Right cardiac atrium (tissue), 5 donors: ENCODE measurements around the gene HAVCR2. TPM values are rescaled to one million over a fixed set of nuclear protein-coding genes. Genes with fewer than 3 reads are reported as not detected.
"Not testable (repeated sequence)": the region's sequence is repeated elsewhere in the genome, so short reads cannot be mapped to it uniquely, and the experiment has no call there.

Experiments
- ATAC-seq, 2 donors: fragments of 200-7000 bp; cut with Tn5 transposase; one replicate each; pipeline versions ENCODE4 v1.8.0 to v1.9.1; 2020; ENCODE audit warnings: moderate library complexity in 2 of 2, mild to moderate bottlenecking in 1 of 2
- DNase-seq, 3 donors: peaks; one replicate each; pipeline ENCODE4 v3.0.0-alpha.2; 2020
- H3K27ac ChIP-seq: one replicate; pipeline ENCODE4 v1.5.1; 2013; ENCODE audit warnings: mild to moderate bottlenecking, low read length, control low read depth, moderate library complexity
- H3K27me3 ChIP-seq: one replicate; pipeline ENCODE4 v1.6.1; 2013; ENCODE audit not compliant: control insufficient read depth, insufficient read depth
- H3K4me1 ChIP-seq: one replicate; pipeline ENCODE4 v1.6.1; 2013; ENCODE audit warnings: low read length; ENCODE audit not compliant: control insufficient read depth, insufficient read depth
- H3K4me3 ChIP-seq: one replicate; pipeline ENCODE4 v1.5.1; 2013; ENCODE audit warnings: low read length, control low read depth
- H3K9me3 ChIP-seq: one replicate; pipeline ENCODE4 v1.6.1; 2013; ENCODE audit warnings: low read length; ENCODE audit not compliant: control insufficient read depth
- WGBS: extraction: QIAGEN DNeasy Blood & Tissue Kit; methylation state at CpG from one replicate; pipeline ENCODE4 v1.1.7; 2013; 5-methylcytosine and 5-hydroxymethylcytosine counted together
- intact Hi-C, 4 donors: fragments of 100-400 bp; cut with DNase I; formaldehyde crosslinking; loops; one replicate each; pipeline versions ENCODE4 v1.11.0 to v1.14.0; 2022 to 2023
- polyA plus RNA-seq: library from polyadenylated mRNA; stranded (reverse); fragments of 200-250 nt; gene quantifications from one replicate; pipeline ENCODE4 v1.2.3, GENCODE V29; 2013
- total RNA-seq, 4 donors: library from RNA; stranded (reverse); fragmentation: NEBNext Ultra II Directional; extraction: Animal tissue kit (Norgen Biotek cat#: 25700); gene quantifications; one replicate each; pipeline ENCODE4 v1.2.1, GENCODE V29; 2021
- donor health status: healthy with polysubstance abuse.
- donor health status: DM: no; HTN: yes; CAD: no.
- donor health status: DM: no; HTN: no; CAD: no.
- donor health status: DM: no; HTN: yes; CAD: no; lungs with severe emphysema.
- donor health status: DM: yes; HTN: yes; CAD: no.

The HAVCR2 gene
- total and polyA plus RNA-seq, 5 donors, result 1.8 to 5.2 (median 4.9) TPM

GRCh38 chr5:157063776-157064430 is 44.9 kb downstream of the HAVCR2 start:
- Histone ChIP-seq H3K4me1 (no peaks in the 10 kb centered on the region), H3K4me3 (no peak overlapping the region), H3K27ac (no peak overlapping the region), H3K27me3 (no peaks in the 10 kb centered on the region), H3K9me3 (no peaks in the 10 kb centered on the region)
- no peak for DNase-seq
- 83% methylated on average over 4 of the region's 4 CpGs for WGBS
- intact Hi-C loops, result no loop called here
- ATAC-seq, result peak in 1 of 2 donors; percentile 32

GRCh38 chr5:157059891-157060290 is 49.0 kb downstream of the HAVCR2 start:
- Histone ChIP-seq H3K4me3 (no peak overlapping the region), H3K9me3 (no peaks in the 10 kb centered on the region), H3K27me3 (no peaks in the 10 kb centered on the region), H3K4me1 (no peaks in the 10 kb centered on the region), H3K27ac (no peak overlapping the region)
- WGBS, result 89% methylated on average over 3 of the region's 3 CpGs
- ATAC-seq, result no peak
- intact Hi-C loops, result no loop called here
- no peak for DNase-seq

- Histone ChIP-seq H3K4me3 (no peak within 1 kb of the TSS), H3K4me1 (no peaks in the 10 kb centered on the region), H3K27me3 (no peaks in the 10 kb centered on the region), H3K9me3 (no peaks in the 10 kb centered on the region), H3K27ac (no peak within 1 kb of the TSS)
- intact Hi-C loops, result no loop called here
- DNase-seq (no peak), ATAC-seq (peak in 1 of 2 donors; percentile 31)
- WGBS, result 68% methylated on average over 9 of the region's 9 CpGs
These were observed 49.7 kb downstream of the HAVCR2 start, which contains the start of gene HAVCR1 for GRCh38 chr5:157059093-157059539. Gene HAVCR1, minus strand, starts transcription at chr5:157059116. Its CDS starts 1,173 bp downstream, at chr5:157057943.

GRCh38 chr5:157057459-157058370 is 51.1 kb downstream of the HAVCR2 start:
- H3K4me3 ChIP-seq, result no peak overlapping the region
- no peak overlapping the region for H3K27ac ChIP-seq
- no peaks in the 10 kb centered on the region for H3K4me1 ChIP-seq
- DNase-seq (no peak), ATAC-seq (no peak)
- H3K27me3 ChIP-seq, result no peaks in the 10 kb centered on the region
- 86% methylated on average over 11 of the region's 11 CpGs for WGBS
- intact Hi-C loops, result no loop called here
- no peaks in the 10 kb centered on the region for H3K9me3 ChIP-seq

GRCh38 chr5:157056848-157057247 is 52.0 kb downstream of the HAVCR2 start:
- DNase-seq, intact Hi-C loops, H3K4me3 ChIP-seq, H3K27me3 ChIP-seq, H3K4me1 ChIP-seq, ATAC-seq, H3K9me3 ChIP-seq, H3K27ac ChIP-seq: not testable (repeated sequence)
- WGBS, result 90% methylated on average over 6 of the region's 6 CpGs

DNA sequence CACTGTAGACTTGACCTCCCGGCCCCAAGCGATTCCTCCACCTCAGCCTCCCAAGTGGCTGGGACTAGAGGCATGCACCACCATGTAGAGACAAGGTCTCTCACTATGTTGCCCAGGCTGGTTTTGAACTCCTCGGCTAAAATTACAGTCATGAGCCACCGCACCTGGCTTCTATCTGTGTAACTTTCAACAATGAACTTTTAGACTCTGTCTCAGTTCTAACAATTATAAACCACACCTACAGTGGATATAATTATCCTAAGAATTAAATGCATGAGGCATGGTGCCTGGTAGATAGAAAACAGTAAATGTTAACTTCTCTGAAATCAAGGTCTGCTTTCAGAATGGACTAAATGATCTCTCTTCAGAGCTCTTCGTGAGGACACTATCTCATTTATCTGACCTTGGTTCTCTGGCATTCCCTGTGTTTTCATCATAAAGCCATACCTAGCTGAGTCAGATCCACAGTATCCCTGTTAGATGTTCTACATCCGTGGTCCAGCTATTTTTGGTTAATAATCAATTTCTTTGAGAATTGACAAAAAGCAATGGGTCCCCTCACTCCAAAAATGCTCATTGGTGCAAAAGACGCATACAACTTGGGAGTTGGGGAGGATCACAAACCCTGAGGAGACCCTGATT is 57.1 kb downstream of the HAVCR2 start:
- 74% methylated on average over 7 of the region's 7 CpGs for WGBS
- DNase-seq, result no peak

DNA sequence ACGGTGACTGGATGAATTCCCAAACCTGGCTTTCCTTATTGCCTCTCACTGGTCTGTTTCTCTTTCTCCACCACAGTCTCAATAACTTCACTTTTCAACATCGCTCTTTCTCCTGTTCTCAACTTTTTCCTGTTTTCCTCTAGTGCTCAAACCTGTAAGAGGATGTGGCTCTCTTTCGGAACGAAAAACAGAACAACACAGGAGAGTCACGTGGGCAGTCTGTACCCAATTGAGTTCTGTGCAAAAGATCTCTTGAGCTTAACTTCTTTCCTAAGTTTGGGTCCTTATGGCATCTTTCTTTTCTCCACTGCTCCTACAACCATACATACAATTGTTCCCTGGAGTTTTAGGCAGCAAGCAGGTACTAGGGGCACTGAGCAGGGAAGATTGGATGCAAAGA is 58.8 kb downstream of the HAVCR2 start:
- no peak for ATAC-seq
- 74% methylated on average over 5 of the region's 5 CpGs for whole genome bisulfite sequencing
- no peaks in the 10 kb centered on the region for H3K27me3 ChIP-seq
- intact Hi-C loops, result no loop called here
- H3K4me1 ChIP-seq, result no peaks in the 10 kb centered on the region
- no peak for DNase-seq
- H3K9me3 ChIP-seq, result no peaks in the 10 kb centered on the region
- no peak overlapping the region for H3K4me3 ChIP-seq
- H3K27ac ChIP-seq, result no peak overlapping the region

More for the DNA sequence above, 57.1 kb downstream of the HAVCR2 start:
- no peak overlapping the region for H3K27ac ChIP-seq
- no peak for ATAC-seq
- H3K9me3 ChIP-seq, result no peaks in the 10 kb centered on the region
- H3K4me3 ChIP-seq, result no peak overlapping the region
- no peaks in the 10 kb centered on the region for H3K4me1 ChIP-seq
- H3K27me3 ChIP-seq, result no peaks in the 10 kb centered on the region
- intact Hi-C loops, result no loop called here

GRCh38 chr5:157049605-157050004 is 59.2 kb downstream of the HAVCR2 start:
- Histone ChIP-seq H3K9me3 (no peaks in the 10 kb centered on the region), H3K27ac (no peak overlapping the region), H3K27me3 (no peaks in the 10 kb centered on the region), H3K4me1 (no peaks in the 10 kb centered on the region), H3K4me3 (no peak overlapping the region)
- 26% methylated on average over 1 of the region's 1 CpG for WGBS
- DNase-seq (no peak), ATAC-seq (no peak)
- intact Hi-C loops, result no loop called here

- DNase-seq (no peak), ATAC-seq (no peak)
- Histone ChIP-seq H3K27ac (no peak overlapping the region), H3K4me3 (no peak overlapping the region), H3K27me3 (no peaks in the 10 kb centered on the region), H3K4me1 (no peaks in the 10 kb centered on the region), H3K9me3 (no peaks in the 10 kb centered on the region)
- WGBS, result 86% methylated on average over 5 of the region's 5 CpGs
- intact Hi-C loops, result no loop called here
These were observed 60.9 kb downstream of the HAVCR2 start for GRCh38 chr5:157047898-157048297.

DNA sequence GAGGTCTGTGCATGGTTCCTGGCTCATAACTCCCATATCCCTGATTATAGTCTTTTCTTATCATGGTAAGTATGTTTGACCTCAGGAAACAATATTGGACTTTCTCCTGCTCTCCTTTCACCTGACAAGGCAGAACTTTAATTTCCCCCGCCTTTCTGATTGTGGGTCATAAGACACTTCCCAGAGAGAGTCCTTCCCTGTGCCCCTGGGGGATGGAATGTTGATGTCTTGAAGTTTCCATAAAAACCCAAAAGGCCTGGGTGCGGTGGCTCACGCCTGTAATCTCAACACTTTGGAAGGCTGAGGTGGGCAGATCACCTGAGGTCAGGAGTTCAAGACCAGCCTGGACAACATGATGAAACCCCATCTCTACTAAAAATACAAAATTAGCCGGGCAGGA is 61.8 kb downstream of the HAVCR2 start:
- ATAC-seq, H3K9me3 ChIP-seq, H3K4me1 ChIP-seq, H3K27me3 ChIP-seq, DNase-seq, H3K4me3 ChIP-seq, H3K27ac ChIP-seq, intact Hi-C loops: not testable (repeated sequence)
- WGBS, result 90% methylated on average over 4 of the region's 4 CpGs

- WGBS, result 79% methylated on average over 3 of the region's 3 CpGs
These were observed 62.8 kb downstream of the HAVCR2 start for GRCh38 chr5:157046041-157046440.

More at GRCh38 chr5:157046041-157046440, 62.8 kb downstream of the HAVCR2 start:
- Histone ChIP-seq H3K9me3 (no peaks in the 10 kb centered on the region), H3K27ac (no peak overlapping the region), H3K27me3 (no peaks in the 10 kb centered on the region), H3K4me1 (no peaks in the 10 kb centered on the region), H3K4me3 (no peak overlapping the region)
- peak in 1 of 3 donors; percentile 25 for DNase-seq
- peak; percentile 60 to 92 for ATAC-seq
- intact Hi-C loops, result no loop called here
